NCI-H345 treated with DMSO at 0.1 percent for 48 hours (cell line): ENCODE data around the gene CSNK2A3.
A peak's percentile ranks its signal among the peaks of the same experiment; 100 is the strongest.
"Not testable (repeated sequence)": the region's sequence is repeated elsewhere in the genome, so short reads cannot be mapped to it uniquely, and the experiment has no call there.

Experiments
- DNase-seq: peaks from one replicate; lab custom pipeline; 2025; ENCODE audit not compliant: unreplicated experiment; lab: John Stamatoyannopoulos, UW

CSNK2A3 gene

DNA sequence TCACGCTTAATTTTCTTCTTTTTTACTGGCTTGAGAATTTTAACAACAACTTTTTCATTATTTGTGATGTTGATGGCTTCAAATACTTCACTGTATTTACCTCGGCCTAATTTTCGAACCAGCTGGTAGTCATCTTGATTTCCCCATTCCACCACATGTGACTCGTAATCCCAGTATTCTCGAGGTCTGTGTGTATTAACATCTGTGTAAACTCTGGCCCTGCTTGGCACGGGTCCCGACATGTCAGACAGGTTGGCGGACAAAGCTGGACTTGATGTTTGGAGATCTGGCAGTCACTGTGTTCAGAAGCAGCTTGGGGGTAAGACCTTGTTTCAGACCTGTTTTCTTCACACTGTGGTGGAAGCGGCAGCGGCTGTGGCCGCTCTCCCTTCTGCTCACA is at the start of gene CSNK2A3:
CSNK2A3 (minus strand) TSS at position 373 of the 400 bp plus-strand sequence; CDS start at position 242, 131 bp downstream.
- DNase-seq = not testable (repeated sequence)

DNA sequence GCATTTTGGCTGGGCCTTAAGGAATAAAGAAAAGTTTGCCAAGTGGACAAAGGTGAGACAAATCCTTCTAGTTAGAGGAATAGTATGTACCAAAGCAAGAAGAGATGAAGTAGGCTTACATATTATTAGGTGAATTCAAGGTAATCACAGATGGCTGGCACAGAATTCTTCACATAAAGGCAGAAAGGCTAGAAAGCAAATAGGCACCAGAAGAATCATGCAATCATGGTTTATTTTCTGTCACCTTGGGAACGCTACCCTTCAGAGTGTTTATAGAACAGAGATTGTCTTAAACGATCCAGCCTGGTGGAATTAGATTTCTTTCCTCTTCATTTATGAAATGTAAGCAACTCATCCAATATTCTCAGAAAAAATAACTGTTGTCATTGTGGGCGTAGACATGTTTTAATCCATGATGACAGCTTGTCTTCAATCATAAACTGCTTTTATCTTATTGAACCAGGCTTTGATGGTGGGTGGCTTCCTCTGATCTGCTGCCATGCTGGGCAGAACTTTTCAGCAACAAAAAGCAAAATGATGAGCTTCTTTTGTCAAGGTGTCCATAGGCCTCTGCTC is 49.0 kb upstream of the CSNK2A3 start:
- no peak for DNase-seq

GRCh38 chr11:11400635-11401232 is 47.7 kb upstream of the CSNK2A3 start:
- DNase-seq = no peak

DNA sequence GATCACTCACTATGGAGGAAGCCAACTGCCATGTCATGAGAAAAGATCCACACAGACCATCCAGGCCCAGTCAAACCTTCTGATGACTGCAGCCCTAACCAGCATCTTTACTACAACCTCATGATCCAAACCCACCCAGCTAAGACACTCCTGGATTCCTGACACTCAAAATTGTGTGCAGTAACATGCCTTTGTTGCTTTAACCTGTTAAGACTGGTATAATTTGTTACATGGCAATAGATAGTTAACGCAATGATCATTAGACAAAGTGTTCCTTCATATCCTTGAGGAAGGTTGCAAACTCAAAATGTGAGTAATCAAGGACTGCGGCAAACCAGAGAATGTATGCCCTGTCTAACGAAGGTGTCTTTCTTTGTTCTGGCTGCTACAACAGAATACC is 47.1 kb upstream of the CSNK2A3 start:
- DNase-seq = no peak

GRCh38 chr11:11397781-11398180 is 44.7 kb upstream of the CSNK2A3 start:
- no peak for DNase-seq

GRCh38 chr11:11397036-11397415 is 44.0 kb upstream of the CSNK2A3 start:
- no peak for DNase-seq

DNA sequence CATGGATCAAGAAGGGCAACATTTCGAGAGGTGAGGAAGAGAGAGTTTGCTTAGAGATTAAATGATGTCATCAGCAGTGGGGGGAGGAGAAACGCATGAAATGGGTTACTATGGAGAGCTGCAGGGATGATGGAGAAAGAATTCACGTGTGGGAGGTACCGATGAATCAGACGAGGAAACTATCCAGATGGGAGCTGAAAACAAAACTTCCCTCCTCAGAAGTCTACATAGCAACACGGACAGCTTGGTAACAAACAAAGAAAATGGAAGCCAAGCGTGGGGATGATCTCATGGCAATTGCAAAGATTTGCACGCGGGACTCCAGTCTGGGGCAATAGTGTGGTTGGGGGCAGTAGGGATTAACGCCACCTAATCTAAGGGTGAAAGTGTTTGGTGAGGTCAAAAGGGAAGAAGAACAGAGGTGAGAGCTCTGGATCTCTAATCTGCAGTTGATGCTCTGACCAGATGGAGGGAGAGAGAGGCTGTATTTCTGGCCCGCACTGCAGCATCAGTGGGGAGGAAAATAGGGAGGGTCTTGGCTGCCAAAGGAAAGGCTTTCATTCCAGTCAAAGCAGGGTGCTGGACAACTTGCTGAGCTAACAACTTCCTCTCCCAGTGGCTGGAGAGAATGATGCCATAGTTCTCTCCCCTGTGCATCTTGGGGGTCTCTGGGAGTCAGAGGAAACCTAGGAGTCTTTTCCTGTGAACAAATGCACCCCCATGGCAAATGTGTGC is 43.4 kb upstream of the CSNK2A3 start:
- no peak for DNase-seq

GRCh38 chr11:11395126-11395525 is 42.1 kb upstream of the CSNK2A3 start:
- DNase-seq = no peak

DNA sequence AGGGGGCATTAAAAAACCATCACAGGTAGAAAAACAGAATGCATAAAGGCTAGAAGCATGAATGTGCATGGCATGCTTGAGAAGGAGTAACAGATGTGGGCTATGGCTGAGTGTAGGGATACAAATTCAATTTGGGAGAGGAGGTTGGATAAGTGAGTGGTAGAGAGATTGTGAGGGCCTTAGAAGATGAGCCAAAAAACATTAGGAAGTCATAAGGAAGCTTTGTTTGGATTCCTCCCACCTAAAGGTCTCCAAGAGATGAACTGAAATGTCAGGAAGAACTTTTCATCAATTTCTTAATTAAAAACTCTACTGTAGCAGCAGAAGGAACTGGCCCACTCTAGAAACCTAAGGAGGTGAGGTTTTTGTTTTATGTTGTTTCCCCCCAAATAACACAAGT is 41.2 kb upstream of the CSNK2A3 start:
- DNase-seq = no peak

DNA sequence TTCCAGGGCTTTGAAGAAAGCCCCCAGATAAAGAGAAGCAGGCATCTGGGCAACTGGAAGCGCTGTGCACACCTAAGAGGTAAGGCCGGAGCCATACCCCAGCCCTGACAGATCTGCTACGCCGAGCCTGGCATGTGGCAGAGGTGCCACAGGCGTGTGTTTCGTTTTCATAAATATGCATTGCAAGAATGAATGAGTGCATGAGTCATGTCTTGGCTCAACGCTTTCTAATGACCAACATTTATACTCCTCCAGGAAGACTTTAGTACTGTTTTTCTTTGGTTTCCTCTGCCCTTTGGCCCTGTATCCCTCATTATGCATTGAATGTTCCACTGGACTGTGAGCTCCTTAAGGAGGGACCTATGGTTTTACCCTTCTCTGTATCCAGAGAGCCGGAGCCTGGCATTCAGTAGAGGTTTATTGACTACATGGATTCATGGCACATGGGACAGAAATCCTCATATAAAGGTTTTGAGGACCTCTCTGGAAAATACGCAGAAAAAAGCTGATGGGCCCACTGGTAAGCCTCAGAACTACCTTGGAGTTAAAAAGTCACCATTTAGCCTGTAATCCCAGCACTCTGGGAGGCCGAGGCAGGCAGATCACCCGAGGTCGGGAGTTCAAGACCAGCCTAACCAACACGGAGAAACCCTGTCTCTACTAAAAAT is 38.9 kb upstream of the CSNK2A3 start:
- no peak for DNase-seq

DNA sequence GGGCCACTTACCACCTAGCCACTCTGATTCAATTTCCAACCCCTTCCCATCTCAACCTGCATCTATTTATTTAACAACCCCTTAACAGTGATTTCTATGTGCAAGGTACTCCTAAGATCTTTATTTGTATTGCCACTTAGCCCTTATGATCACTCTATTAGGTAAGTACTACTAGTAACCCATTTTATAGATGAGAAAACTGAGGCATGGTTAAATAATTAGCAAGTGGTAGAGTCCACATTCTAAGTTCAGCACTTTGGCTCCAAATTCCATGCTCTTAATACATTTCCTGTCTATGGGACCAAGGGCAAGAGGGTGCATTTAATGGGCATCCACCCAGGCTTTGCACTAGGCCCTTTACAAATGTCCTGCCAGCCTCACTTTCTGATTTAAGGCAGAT is 38.1 kb upstream of the CSNK2A3 start:
- no peak for DNase-seq

GRCh38 chr11:11390068-11390771 is 37.2 kb upstream of the CSNK2A3 start:
- no peak for DNase-seq

GRCh38 chr11:11389238-11389637 is 36.2 kb upstream of the CSNK2A3 start:
- no peak for DNase-seq

DNA sequence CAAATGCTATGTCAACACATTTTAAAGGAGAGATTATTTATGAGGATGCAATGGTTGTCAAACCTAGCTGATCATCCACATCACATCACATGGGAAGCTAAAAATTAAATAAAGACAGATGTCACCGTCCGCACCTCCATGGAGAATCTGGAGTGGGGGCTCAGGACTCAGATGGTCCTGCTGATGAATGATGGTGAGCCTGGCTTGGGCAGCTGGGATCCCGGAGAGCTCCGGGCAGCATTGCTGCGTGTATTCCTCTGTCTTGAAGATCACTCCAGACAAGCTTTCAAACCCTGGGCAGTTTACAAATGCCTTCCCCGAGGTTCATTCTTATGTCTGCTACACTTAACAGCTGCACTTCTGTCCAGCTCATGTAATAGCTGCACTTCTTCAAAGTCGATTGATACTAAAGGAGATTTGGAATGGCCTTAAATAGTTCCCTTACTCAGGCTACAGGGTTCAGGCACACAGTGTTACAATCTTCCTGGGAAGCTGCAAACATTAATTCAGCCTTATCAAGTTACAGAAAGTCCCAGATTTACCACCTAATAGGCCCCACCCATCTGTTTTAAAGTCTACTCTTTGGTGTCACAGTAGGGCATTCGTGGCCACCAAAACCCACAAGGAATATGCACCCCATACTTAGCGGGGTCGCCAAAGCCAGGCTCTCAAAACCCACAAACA is 34.7 kb upstream of the CSNK2A3 start:
- DNase-seq = no peak

GRCh38 chr11:11387207-11387606 is 34.2 kb upstream of the CSNK2A3 start:
- DNase-seq = no peak

GRCh38 chr11:11384829-11385228 is 31.8 kb upstream of the CSNK2A3 start:
- no peak for DNase-seq

GRCh38 chr11:11383995-11384394 is 30.9 kb upstream of the CSNK2A3 start:
- DNase-seq = no peak

DNA sequence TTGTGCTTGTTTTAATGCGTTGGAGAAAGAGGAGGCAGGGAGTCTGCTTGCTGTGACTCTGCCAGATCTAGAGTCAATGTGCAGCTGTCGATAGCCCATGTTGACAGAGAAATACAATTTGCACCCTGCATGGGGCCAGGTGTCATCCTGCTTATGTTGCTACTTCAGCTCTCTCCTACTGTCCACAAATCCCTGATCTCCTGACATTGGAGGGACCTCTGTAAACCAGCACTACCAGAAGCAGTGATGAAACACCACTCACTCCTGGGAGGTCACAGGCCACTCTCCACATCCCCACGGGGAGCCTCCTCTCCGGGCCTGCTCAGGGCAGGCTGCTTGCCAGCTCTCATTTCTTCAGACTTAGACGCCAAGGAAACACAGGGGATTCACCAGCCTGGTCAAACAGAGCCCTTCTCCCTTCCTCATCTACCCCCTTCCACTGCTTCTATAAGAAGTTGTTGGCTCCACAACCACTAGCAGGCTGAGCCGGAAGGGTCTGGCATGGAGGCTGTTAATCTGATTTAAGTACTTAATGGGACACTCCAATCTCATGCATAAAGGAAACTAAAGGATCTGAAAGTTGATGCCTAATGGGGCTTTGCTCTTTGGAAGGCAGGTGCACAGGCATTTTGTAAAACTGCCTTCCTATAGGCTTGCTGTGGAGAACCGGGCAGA is 29.9 kb upstream of the CSNK2A3 start:
- DNase-seq = peak; percentile 81

DNA sequence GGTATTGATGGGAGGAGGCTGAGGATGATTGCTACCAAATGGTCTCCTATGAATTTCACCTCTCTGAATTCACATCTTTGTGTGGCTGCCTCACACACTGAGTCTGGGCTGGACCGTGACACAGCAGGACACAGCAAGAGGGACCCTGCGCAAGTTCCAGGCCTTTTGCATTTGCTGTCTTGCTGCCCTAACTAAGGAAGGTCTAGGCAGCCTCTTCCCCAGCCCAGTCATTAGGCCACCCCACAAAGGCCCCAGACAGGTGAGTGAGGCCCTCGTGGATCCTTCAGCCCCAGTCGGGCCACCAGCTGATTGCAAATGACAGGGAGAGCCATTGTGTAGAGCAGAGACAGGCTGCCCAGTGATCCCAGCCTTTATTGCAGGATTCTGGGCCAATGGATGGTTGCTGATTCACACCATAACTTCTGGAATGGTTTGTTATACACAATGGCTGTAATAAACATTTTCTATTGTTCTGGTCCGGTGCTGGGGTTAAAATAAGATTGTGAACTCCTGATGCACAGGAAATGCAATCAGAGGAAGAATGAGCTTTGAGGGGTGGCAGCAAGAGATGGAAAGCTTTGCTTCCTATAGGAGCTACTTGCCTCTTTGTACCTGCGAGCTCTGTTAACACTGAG is 28.5 kb upstream of the CSNK2A3 start:
- DNase-seq = no peak

DNA sequence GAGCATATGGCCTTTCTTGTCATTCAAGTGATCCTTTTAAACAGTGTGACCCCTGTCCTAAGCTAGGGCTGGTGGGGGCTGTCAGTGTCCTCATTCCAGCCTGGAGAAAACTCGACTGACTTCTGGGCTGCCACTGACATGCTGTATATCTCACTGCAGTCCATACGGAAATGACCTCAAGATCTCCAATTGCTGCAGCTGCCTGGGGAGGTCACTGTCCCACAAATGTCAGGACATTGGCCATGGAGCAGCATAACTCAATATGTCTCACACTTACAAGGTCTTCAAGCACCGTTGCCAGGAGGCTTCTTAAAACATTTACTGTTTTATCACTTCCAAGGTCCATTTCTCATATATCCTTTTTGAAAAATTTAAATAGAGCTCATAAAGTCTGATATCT is 27.8 kb upstream of the CSNK2A3 start:
- DNase-seq = no peak
